H1 (cell line): Measurements from ENCODE around the gene SNX24. TPM values are rescaled to one million over a fixed set of nuclear protein-coding genes. Genes with fewer than 3 reads are reported as not detected.
"Not testable (repeated sequence)": the region's sequence is repeated elsewhere in the genome, so short reads cannot be mapped to it uniquely, and the experiment has no call there.

ENCODE experiments used
- CTCF ChIA-PET: fragments of 300-600 bp; sonication (Branson Sonifier 250); formaldehyde crosslinking; loops from one replicate; lab custom pipeline; 2021; ENCODE audit not compliant: partially characterized antibody; lab: Charles Lee
- POLR2A ChIA-PET: fragments of 300-600 bp; sonication (Branson Sonifier 250); formaldehyde crosslinking; loops from one replicate; lab custom pipeline; 2021; ENCODE audit warnings: inconsistent platforms; ENCODE audit not compliant: partially characterized antibody; lab: Charles Lee
- DNase-seq, 2 experiments: peaks; one replicate each; pipeline versions ENCODE4 v3.0.0 to v3.0.0-alpha.2; 2010 to 2022; ENCODE audit warnings: low spot score in 2 of 2, low read depth in 1 of 2, mixed read lengths in 1 of 2
- FAIRE-seq: peaks from 2 replicates; lab custom pipeline; 2011; peaks lifted over from hg19 to GRCh38; lab: Jason Lieb, UNC
- H2AFZ ChIP-seq: 2 replicates; pipeline ENCODE4 v1.8.1; 2012; ENCODE audit warnings: low read length, inconsistent platforms
- H2AK5ac ChIP-seq: 2 replicates; pipeline ENCODE4 v1.6.1; 2013; ENCODE audit warnings: low read depth, low read length
- H2BK120ac ChIP-seq: replicated peaks from 2 replicates; pipeline ENCODE3; 2013; ENCODE audit warnings: low read depth, low read length, inconsistent platforms
- H2BK12ac ChIP-seq: 2 replicates; pipeline ENCODE4 v1.6.1; 2013; ENCODE audit warnings: low read depth, low read length
- H2BK15ac ChIP-seq: 2 replicates; pipeline ENCODE4 v1.6.1; 2013; ENCODE audit warnings: low read length
- H2BK20ac ChIP-seq: 2 replicates; pipeline ENCODE4 v1.6.1; 2013; ENCODE audit warnings: low read length
- H2BK5ac ChIP-seq: 2 replicates; pipeline ENCODE4 v1.6.1; 2013; ENCODE audit warnings: low read depth, low read length
- H3K14ac ChIP-seq: 2 replicates; pipeline ENCODE4 v1.6.1; 2013; ENCODE audit warnings: inconsistent platforms; ENCODE audit not compliant: insufficient read length
- H3K18ac ChIP-seq: 2 replicates; pipeline ENCODE4 v1.6.1; 2013; ENCODE audit warnings: low read length; ENCODE audit errors: extremely low read depth
- H3K23ac ChIP-seq: 2 replicates; pipeline ENCODE4 v1.6.1; 2013; ENCODE audit warnings: inconsistent platforms; ENCODE audit not compliant: insufficient read length
- H3K23me2 ChIP-seq: 2 replicates; pipeline ENCODE4 v1.6.1; 2013; ENCODE audit warnings: low read depth, low read length
- H3K27ac ChIP-seq: 2 replicates; pipeline ENCODE4 v1.6.1; 2011; ENCODE audit warnings: low read depth, low read length, inconsistent platforms
- H3K27me3 ChIP-seq, 4 experiments: replicated peaks in 1 of 4; 1 replicate in 1 of 4; 2 replicates in 3 of 4; pipeline versions ENCODE4 v1.6.1 to v1.8.1; 2011 to 2013; ENCODE audit warnings: low read length in 3 of 4, mild to moderate bottlenecking in 3 of 4, inconsistent platforms in 2 of 4, mixed read lengths in 2 of 4, moderate library complexity in 1 of 4; ENCODE audit not compliant: control insufficient read depth in 3 of 4, insufficient read depth in 3 of 4; ENCODE audit errors: extremely low read depth in 1 of 4
- H3K36me3 ChIP-seq, 4 experiments: 2 replicates each; pipeline versions ENCODE4 v1.6.1 to v1.8.1; 2011 to 2013; ENCODE audit warnings: mild to moderate bottlenecking in 4 of 4, low read length in 3 of 4, moderate library complexity in 2 of 4, control low read depth in 1 of 4, inconsistent platforms in 1 of 4; ENCODE audit not compliant: insufficient read depth in 4 of 4, control insufficient read depth in 2 of 4
- H3K4ac ChIP-seq: replicated peaks from 2 replicates; pipeline ENCODE3; 2013; ENCODE audit warnings: low read length, low read depth, mixed read lengths, inconsistent platforms; ENCODE audit not compliant: insufficient read length
- H3K4me1 ChIP-seq, 4 experiments: replicated peaks in 1 of 4; 1 replicate in 1 of 4; 2 replicates in 3 of 4; pipeline versions ENCODE4 v1.6.1 to v1.8.1; 2011 to 2013; ENCODE audit warnings: low read length in 3 of 4, inconsistent platforms in 2 of 4, mixed read lengths in 1 of 4; ENCODE audit not compliant: insufficient read depth in 4 of 4, control insufficient read depth in 3 of 4
- H3K4me2 ChIP-seq, 2 experiments: 2 replicates each; pipeline versions ENCODE4 v1.6.1 to v1.8.1; 2011 to 2013; ENCODE audit warnings: low read depth in 2 of 2, low read length in 2 of 2, control low read depth in 1 of 2, inconsistent platforms in 1 of 2, mild to moderate bottlenecking in 1 of 2; ENCODE audit not compliant: insufficient read depth in 1 of 2
- H3K4me3 ChIP-seq, 4 experiments: fragments of 200-600, 300-600 bp in 1 of 4; sonication (generic), shearing (Covaris generic), sonication (Bioruptor Twin) in 1 of 4; 2 replicates each; pipeline versions ENCODE4 v1.5.1 to v1.8.1; 2011 to 2016; ENCODE audit warnings: low read length in 4 of 4, low read depth in 3 of 4, control low read depth in 2 of 4, inconsistent platforms in 2 of 4, mild to moderate bottlenecking in 2 of 4, mixed read lengths in 1 of 4, moderate library complexity in 1 of 4; ENCODE audit not compliant: insufficient read depth in 2 of 4; ENCODE audit errors: extremely low read depth in 1 of 4
- H3K56ac ChIP-seq: replicated peaks from 2 replicates; pipeline ENCODE3; 2013; ENCODE audit warnings: low read depth, mild to moderate bottlenecking, mixed read lengths, low read length, inconsistent platforms; ENCODE audit not compliant: insufficient read length
- H3K79me1 ChIP-seq: 2 replicates; pipeline ENCODE4 v1.6.1; 2013; ENCODE audit warnings: low read depth, low read length, control low read depth
- H3K79me2 ChIP-seq, 2 experiments: 2 replicates each; pipeline versions ENCODE4 v1.6.1 to v1.8.1; 2012 to 2013; ENCODE audit warnings: low read length in 2 of 2, mild to moderate bottlenecking in 2 of 2, inconsistent platforms in 1 of 2; ENCODE audit not compliant: insufficient read depth in 2 of 2, control insufficient read depth in 1 of 2
- H3K9ac ChIP-seq, 4 experiments: replicated peaks in 1 of 4; 1 replicate in 1 of 4; 2 replicates in 3 of 4; pipeline versions ENCODE4 v1.6.1 to v1.8.1; 2011 to 2013; ENCODE audit warnings: low read depth in 3 of 4, low read length in 3 of 4, control low read depth in 2 of 4, mild to moderate bottlenecking in 2 of 4, moderate library complexity in 2 of 4, inconsistent platforms in 1 of 4; ENCODE audit errors: extremely low read depth in 1 of 4
- H3K9me3 ChIP-seq, 2 experiments: 2 replicates each; pipeline versions ENCODE4 v1.6.1 to v1.8.1; 2012 to 2013; ENCODE audit warnings: mild to moderate bottlenecking in 2 of 2, moderate library complexity in 2 of 2, control low read depth in 1 of 2, inconsistent platforms in 1 of 2, low read depth in 1 of 2, low read length in 1 of 2, mixed read lengths in 1 of 2; ENCODE audit not compliant: insufficient read depth in 2 of 2
- H4K20me1 ChIP-seq, 2 experiments: replicated peaks in 1 of 2; 2 replicates each; pipeline versions ENCODE3 to v1.8.1; 2011 to 2013; ENCODE audit warnings: inconsistent platforms in 2 of 2, low read length in 2 of 2, mild to moderate bottlenecking in 1 of 2; ENCODE audit not compliant: insufficient read depth in 2 of 2, control insufficient read depth in 1 of 2
- H4K5ac ChIP-seq: 2 replicates; pipeline ENCODE4 v1.6.1; 2013; ENCODE audit warnings: low read length, low read depth, mixed read lengths, inconsistent platforms; ENCODE audit not compliant: insufficient read length
- H4K8ac ChIP-seq: 2 replicates; pipeline ENCODE4 v1.8.0; 2013; ENCODE audit warnings: mild to moderate bottlenecking, moderate library complexity, low read length, inconsistent platforms; ENCODE audit not compliant: insufficient read depth; ENCODE audit errors: extremely low read depth
- H4K91ac ChIP-seq: replicated peaks from 2 replicates; pipeline ENCODE3; 2013; ENCODE audit warnings: low read length, mixed read lengths, inconsistent platforms; ENCODE audit not compliant: insufficient read length
- WGBS, 2 experiments: shearing (Covaris generic) in 1 of 2; methylation state at CpG; one replicate each; pipeline versions ENCODE4 v1.1.6 to v1.1.7; 2013 to 2015; ENCODE audit warnings: low lambda C conversion rate in 2 of 2, mixed read lengths in 2 of 2, inconsistent platforms in 1 of 2, low coverage in 1 of 2, missing lambda C conversion rate in 1 of 2; ENCODE audit not compliant: insufficient replicate concordance in 2 of 2, insufficient coverage in 1 of 2, insufficient read length in 1 of 2; ENCODE audit errors: extremely low coverage in 1 of 2, missing lambda C conversion rate in 1 of 2; 5-methylcytosine and 5-hydroxymethylcytosine counted together
- polyA plus RNA-seq, 7 experiments: library from polyadenylated mRNA; depleted of rRNA in 3 of 7; stranded (reverse) in 5 of 7; unstranded in 2 of 7; fragments of >200 nt in 5 of 7; fragments of 200-250 nt in 2 of 7; gene quantifications; 1 replicate in 5 of 7; 2 replicates in 1 of 7; 4 replicates in 1 of 7; pipeline versions ENCODE4 v1.2.1 to v1.2.3, GENCODE V29; 2011 to 2013; ENCODE audit warnings: missing spikeins in 2 of 7, mixed read lengths in 2 of 7
- total RNA-seq: library from RNA; stranded (reverse); fragmentation: NEBNext Ultra II Directional; extraction: Animal tissue kit (Norgen Biotek cat#: 25700); gene quantifications from 2 replicates; pipeline ENCODE4 v1.2.1, GENCODE V29; 2021

SNX24 gene
- total and polyA plus RNA-seq, 2 of the 8 experiments (the other 6 are each of a cell fraction or from before 2014, with no cell fraction given) = 7.3 to 14.3 TPM

- DNase-seq, H4K5ac ChIP-seq, H2BK120ac ChIP-seq, H3K56ac ChIP-seq, H3K4me1 ChIP-seq, H3K79me2 ChIP-seq, H2AK5ac ChIP-seq, H3K9me3 ChIP-seq, FAIRE-seq, H3K27ac ChIP-seq, H3K27me3 ChIP-seq, H3K23me2 ChIP-seq, H3K4ac ChIP-seq, H2BK20ac ChIP-seq, H2BK12ac ChIP-seq, H3K4me3 ChIP-seq, H2BK5ac ChIP-seq, H4K91ac ChIP-seq, H2BK15ac ChIP-seq, H3K18ac ChIP-seq, H3K14ac ChIP-seq, H3K9ac ChIP-seq, H3K23ac ChIP-seq, POLR2A ChIA-PET, CTCF ChIA-PET, H4K8ac ChIP-seq, H3K4me2 ChIP-seq, H3K36me3 ChIP-seq, H2AFZ ChIP-seq, H3K79me1 ChIP-seq, H4K20me1 ChIP-seq: not testable (repeated sequence)
- 84% methylated on average over 6 of the region's 6 CpGs; no CpG with 5 or more reads in 1 of the 2 experiments for whole genome bisulfite sequencing, 2 experiments
Observed at GRCh38 chr5:122968056-122968455, 122.6 kb downstream of the SNX24 start.
